Activated T-cell treated with anti-CD3 and anti-CD28 coated beads, Interleukin-2, amount 50 U/mL, for 48 hours (primary cell): ENCODE data around the gene ZNF184.

Experiments
- DNase-seq, 2 experiments: peaks; one replicate each; pipeline ENCODE4 v3.0.0-alpha.2; 2020

ZNF184 gene

DNA sequence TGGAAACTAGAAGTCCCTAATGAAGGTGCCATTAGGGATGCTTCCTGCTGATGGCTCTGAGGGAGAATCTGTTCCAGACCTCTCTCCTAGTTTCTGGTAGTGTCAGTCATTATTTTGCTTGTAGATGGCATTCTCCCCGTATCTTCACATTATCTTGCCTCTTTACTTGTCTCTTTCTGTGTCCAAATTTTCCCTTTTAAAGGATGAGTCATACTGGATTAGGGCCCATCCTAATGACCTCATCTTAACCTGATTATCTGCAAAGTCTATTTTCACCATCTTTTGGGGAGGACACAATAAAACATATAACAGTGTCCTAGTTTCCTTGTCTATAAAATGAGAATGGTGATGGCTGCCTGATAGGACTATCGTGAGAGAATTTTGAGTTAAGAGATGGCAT, 57.0 kb downstream of the ZNF184 start:
- no peak for DNase-seq

DNA sequence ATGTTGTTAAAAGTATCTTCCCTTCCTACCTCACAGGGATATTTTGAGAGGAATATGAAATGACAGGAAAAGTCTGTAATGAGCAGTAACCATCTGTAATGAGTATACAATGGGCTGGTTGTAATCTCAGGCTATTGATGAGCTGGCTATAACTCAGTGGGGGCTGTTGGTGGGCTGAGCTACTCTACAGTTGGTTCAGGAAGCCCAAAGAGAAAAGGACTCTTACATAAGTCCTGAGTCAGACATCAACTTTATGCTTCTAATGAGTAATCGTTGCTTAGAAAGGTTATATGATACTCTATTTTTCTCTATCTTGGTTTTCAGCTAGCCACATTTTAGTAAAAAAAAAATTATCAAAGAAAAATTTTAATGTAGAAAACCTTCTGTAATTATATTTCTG, 57.9 kb downstream of the ZNF184 start:
- DNase-seq: no peak

DNA sequence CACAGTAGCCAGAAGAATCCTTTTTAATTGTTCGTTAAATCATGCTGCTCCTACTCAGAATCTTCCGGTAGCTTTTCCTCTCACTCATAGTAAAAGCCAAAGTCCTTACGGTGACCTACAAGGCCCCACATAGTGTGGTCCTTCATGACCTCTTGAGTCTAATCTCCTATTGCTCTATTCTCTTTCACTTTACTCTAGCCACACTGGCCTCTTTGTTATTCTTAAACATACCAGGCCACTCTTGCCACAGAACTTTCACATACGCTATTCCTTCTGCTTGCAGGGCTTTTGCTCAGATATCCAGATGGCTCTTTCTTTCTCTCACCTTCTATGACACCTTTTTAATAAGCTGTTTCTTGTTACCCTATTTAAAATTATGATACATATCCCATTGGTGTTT, 58.6 kb downstream of the ZNF184 start:
- DNase-seq: no peak

DNA sequence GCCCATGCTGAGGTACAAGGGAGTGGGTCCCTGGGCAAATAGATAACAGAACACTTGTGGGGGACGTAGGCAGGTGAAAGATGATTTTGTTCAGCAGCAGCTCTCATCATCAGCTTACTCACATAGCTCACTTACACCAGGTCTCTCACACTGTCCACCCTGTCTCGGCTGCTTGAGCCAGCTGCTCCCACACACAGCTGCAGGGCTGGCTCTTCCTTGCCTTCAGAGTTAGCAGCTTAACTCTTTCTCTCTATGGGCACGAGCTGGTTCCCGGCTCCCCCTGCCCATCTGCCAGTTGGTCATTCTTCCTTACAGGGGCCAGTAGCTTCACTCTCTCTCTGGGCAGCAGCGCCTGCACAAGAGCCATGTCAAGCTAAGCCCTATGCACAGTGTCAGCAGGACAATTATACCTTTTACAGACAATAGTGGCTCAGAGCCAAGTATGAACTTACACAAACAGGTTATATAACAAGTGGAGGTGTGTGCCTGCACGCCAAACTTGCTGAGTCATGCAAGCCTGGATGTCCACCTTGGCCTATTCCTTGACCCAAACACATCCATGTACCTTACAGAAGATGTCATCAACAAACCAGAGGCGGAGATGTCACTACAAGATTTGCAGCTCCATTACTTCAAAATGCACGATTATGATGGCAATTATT, 65.6 kb downstream of the ZNF184 start:
- no peak for DNase-seq

DNA sequence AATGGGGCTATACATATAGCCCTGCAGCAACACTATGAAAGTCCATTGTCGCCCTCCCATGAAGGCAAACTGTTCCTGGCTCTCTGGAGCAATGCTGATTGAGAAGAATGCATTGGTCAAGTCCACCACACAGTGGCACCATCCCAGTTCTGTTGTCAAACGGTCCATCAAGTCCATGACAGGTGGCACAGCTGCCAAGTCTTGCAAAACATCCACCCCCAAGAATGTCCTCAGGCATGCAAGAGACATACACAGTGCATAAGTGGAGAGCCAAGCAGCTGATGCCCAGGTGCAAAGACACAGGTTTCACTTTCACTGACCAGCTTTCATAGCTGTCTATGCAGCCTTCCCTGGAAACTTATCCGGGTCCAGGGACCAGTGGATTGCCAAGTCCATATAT, 66.8 kb downstream of the ZNF184 start:
- DNase-seq: no peak

DNA sequence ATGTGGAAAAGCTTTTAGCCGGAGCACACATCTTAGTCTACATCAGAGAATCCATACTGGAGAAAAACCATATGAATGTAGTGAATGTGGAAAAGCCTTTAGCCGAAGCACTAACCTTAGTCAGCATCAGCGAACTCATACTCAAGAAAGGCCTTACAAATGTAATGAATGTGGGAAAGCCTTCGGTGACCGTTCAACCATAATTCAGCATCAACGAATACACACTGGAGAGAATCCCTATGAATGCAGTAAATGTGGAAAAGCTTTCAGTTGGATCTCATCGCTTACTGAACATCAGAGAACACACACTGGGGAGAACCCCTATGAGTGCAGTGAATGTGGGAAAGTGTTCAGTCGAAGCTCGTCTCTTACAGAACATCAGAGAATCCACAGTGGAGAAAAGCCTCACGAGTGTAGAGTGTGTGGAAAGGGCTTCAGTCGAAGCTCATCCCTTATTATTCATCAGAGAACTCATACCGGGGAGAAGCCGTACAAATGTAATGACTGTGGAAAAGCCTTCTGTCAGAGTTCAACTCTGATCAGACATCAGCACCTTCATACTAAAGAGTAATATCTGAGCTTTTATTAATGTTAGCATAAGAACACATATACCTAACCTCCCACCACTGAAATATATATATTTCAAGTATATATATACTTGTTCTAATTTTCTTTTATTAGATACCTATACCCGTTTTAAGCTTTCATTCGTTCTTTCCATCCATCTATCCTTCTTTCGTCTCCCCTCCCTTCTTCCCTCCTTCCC, 71.8 kb downstream of the ZNF184 start:
- no peak for DNase-seq
